SJSA1 (cell line): ENCODE data around the gene TSHZ3. TPM values are rescaled to one million over a fixed set of nuclear protein-coding genes. Genes with fewer than 3 reads are reported as not detected.

Experiments
- DNase-seq, 2 experiments: peaks; one replicate each; pipeline ENCODE4 v3.0.0-alpha.2; 2015 to 2020; ENCODE audit warnings: low spot score in 2 of 2, low read depth in 1 of 2
- H3K27ac ChIP-seq: fragments of 250-450 bp; sonication (Bioruptor Pico); 2 replicates; pipeline ENCODE4 v1.5.1; 2020; ENCODE audit warnings: mild to moderate bottlenecking, moderate library complexity
- H3K27me3 ChIP-seq: fragments of 250-450 bp; sonication (Bioruptor Pico); replicated peaks from 2 replicates; pipeline ENCODE4 v1.5.1; 2020; ENCODE audit warnings: mild to moderate bottlenecking, moderate library complexity
- H3K36me3 ChIP-seq: fragments of 250-450 bp; sonication (Bioruptor Pico); 2 replicates; pipeline ENCODE4 v1.5.1; 2020; ENCODE audit warnings: mild to moderate bottlenecking
- H3K4me1 ChIP-seq: fragments of 250-450 bp; sonication (Bioruptor Pico); replicated peaks from 2 replicates; pipeline ENCODE4 v1.6.1; 2021; ENCODE audit warnings: mild to moderate bottlenecking
- H3K4me3 ChIP-seq: fragments of 250-450 bp; sonication (Bioruptor Pico); 2 replicates; pipeline ENCODE4 v1.5.1; 2020; ENCODE audit warnings: mild to moderate bottlenecking
- H3K9me3 ChIP-seq: fragments of 250-450 bp; sonication (Bioruptor Pico); replicated peaks from 2 replicates; pipeline ENCODE4 v1.5.1; 2020; ENCODE audit warnings: mild to moderate bottlenecking
- total RNA-seq: library from RNA; depleted of rRNA; stranded (reverse); fragments of >200 nt; shearing (Covaris generic); gene quantifications from 2 replicates; pipeline ENCODE4 v1.2.3, GENCODE V29; 2014

The TSHZ3 gene
- total RNA-seq, 1 experiment from 2014 or later = 8.3 TPM

DNA sequence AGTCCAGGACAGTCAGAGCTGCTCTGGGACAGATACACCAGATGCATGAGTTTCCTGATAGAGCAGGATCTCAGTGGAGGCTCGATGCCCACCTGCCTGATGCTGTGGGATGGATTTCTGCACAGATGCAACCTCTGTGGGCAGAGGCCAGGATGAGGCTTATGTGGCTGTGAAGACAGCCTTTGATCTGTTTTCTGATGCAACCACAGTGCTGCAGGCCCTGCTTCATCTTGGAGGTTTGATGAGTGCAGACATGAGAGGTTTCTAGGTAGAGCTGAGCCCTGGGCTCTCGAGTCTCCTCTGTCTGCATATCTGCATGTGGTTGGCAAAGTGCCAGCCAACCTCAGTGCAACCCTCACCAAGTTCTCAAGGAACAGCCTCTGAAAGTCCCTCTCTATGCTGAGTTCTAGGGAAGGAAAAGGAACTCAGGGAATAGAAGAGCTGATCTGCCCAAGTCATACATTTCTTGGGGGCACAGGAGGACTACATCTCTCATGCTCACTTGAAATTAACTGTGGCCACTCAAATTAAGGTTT is 23.1 kb upstream of the TSHZ3 start:
- no peaks in the 10 kb centered on the region for H3K4me1 ChIP-seq
- no peak for DNase-seq

DNA sequence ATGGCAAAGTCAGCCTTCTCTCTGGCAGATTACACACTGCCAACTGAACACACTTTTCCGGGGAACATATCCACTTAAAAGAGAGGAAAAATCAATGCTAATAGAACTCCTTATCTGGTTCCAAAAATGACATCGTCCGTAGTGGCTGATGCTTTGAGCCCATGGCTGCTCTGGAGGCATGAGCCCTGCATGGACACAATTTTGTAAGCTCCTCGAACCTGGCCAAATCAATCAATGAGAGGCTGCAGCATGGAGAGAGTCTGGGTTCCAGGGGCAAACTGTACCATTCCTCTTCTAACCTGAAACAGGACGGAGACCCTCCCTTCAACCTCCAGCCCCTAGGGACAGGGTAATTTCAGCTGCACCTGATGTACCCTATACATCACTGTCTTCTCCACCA is 21.0 kb upstream of the TSHZ3 start:
- Histone ChIP-seq H3K4me1 (no peaks in the 10 kb centered on the region), H3K9me3 (no peaks in the 10 kb centered on the region), H3K27ac (no peak overlapping the region), H3K4me3 (no peak overlapping the region), H3K36me3 (no peaks in the 10 kb centered on the region), H3K27me3 (no peaks in the 10 kb centered on the region)
- no peak for DNase-seq

More for the DNA sequence above, 23.1 kb upstream of the TSHZ3 start:
- no peaks in the 10 kb centered on the region for H3K36me3 ChIP-seq
- no peaks in the 10 kb centered on the region for H3K27me3 ChIP-seq
- H3K9me3 ChIP-seq = no peaks in the 10 kb centered on the region
- H3K4me3 ChIP-seq = no peak overlapping the region
- no peak overlapping the region for H3K27ac ChIP-seq

DNA sequence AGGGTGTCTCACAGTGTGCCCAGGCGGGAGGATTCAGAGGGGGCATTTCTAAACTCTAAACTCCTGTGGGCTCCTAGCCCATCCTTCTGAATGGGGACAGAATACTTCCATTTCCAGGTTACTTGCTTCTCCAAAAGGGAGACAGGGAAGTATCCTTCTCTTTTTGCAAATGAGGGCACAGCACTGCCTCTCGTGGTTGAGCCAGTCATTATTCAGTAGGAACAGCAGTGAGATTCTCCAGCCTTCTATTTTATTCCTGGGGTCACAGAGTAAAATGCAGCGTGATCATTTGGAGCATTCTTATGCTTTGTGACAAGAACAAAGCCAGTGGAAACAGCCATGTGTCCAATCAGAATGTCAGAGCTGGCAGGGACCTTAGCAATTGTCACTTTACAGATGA is 15.7 kb upstream of the TSHZ3 start:
- no peak for DNase-seq
- H3K4me1 ChIP-seq = no peaks in the 10 kb centered on the region
- no peaks in the 10 kb centered on the region for H3K27me3 ChIP-seq
- H3K27ac ChIP-seq = no peak overlapping the region
- H3K36me3 ChIP-seq = peaks cover 7% of the 10 kb centered on the region; the same call in 1 of the 2 replicates
- H3K4me3 ChIP-seq = no peak overlapping the region
- no peaks in the 10 kb centered on the region for H3K9me3 ChIP-seq

DNA sequence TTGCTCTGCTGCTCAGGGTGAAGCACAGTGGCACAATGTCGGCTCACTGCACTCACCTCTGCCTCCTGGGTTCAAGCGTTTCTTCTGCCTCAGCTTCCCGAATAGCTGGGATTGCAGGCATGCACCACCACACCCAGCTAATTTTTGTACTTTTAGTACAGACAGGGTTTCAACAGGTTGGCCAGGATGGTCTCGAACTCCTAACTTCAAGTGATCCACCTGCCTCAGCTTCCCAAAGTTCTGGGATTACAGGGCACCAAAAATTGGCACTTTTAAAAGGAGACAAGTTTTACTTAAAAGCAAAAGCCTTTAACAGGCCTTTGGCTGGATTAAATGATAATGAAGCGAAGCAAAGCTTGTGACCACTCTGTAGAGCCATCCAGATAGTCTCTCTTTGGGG is 12.5 kb upstream of the TSHZ3 start:
- H3K4me3 ChIP-seq = no peak overlapping the region
- no peak for DNase-seq
- H3K4me1 ChIP-seq = no peaks in the 10 kb centered on the region
- H3K27ac ChIP-seq = no peak overlapping the region
- no peaks in the 10 kb centered on the region for H3K27me3 ChIP-seq
- peaks cover 7% of the 10 kb centered on the region; the same call in 1 of the 2 replicates for H3K36me3 ChIP-seq
- no peaks in the 10 kb centered on the region for H3K9me3 ChIP-seq

DNA sequence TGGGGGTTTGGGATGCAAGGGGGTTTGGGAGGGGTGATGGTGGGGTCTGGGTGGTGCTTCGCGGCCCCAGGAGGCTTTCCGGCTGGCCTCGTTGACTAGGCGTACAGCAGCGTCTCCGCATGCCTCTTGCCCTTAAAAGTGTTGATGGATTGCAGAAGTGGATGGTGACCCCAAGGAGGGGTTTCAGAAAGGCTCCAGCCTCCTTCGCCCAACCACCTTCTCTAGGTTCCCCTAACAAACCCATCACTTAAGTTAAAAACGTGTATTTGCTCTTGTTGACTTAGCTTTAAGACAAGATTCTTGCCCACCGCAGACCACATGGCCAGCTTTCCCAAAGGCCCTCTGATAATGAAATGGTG is 8.1 kb upstream of the TSHZ3 start:
- H3K4me1 ChIP-seq = no peaks in the 10 kb centered on the region
- H3K4me3 ChIP-seq = no peak overlapping the region
- no peaks in the 10 kb centered on the region for H3K9me3 ChIP-seq
- peaks cover under 1% of the 10 kb centered on the region; the same call in 1 of the 2 replicates for H3K36me3 ChIP-seq
- no peak overlapping the region for H3K27ac ChIP-seq
- no peak for DNase-seq
- no peaks in the 10 kb centered on the region for H3K27me3 ChIP-seq

DNA sequence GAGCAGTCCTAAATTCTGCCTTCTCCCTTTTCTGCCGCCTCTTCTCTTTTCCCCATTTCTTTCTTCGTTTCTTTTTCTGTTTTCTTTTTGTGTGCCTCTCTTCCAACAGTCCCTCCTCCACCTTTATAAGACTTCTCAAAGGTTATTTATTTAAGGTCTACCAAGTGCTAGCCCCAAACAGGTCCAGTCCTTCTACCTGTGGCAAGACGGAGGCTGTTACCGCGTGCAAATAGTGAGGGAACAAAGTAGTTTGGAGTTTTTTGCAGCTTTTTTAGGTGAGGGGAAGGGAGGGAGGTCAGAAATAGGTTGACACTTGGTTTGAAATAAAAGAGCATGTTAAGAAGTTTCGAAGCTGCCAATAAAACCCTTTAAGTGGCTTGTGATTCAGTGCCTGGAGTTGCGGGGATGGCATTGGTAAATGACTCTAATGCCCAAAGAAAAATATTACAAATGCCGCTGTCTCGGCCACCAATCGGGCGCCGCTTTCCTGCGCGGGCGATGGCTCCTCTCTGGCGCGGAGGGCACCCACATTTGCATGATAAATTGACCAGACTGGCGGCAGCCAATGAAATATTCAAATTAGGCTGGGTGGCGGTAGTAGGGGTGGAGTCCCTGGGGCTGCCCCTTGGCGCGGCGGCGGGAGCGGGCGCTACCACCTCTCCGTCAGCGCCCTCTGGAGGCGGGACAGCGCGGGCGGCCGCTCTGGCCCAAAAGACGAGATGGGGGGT is 7.5 kb upstream of the TSHZ3 start:
- H3K4me1 ChIP-seq = peaks cover 3% of the 10 kb centered on the region
- H3K9me3 ChIP-seq = no peaks in the 10 kb centered on the region
- no peaks in the 10 kb centered on the region for H3K27me3 ChIP-seq
- peaks cover 6% of the 10 kb centered on the region for H3K36me3 ChIP-seq
- no peak overlapping the region for H3K4me3 ChIP-seq
- H3K27ac ChIP-seq = no peak overlapping the region
- DNase-seq = no peak

DNA sequence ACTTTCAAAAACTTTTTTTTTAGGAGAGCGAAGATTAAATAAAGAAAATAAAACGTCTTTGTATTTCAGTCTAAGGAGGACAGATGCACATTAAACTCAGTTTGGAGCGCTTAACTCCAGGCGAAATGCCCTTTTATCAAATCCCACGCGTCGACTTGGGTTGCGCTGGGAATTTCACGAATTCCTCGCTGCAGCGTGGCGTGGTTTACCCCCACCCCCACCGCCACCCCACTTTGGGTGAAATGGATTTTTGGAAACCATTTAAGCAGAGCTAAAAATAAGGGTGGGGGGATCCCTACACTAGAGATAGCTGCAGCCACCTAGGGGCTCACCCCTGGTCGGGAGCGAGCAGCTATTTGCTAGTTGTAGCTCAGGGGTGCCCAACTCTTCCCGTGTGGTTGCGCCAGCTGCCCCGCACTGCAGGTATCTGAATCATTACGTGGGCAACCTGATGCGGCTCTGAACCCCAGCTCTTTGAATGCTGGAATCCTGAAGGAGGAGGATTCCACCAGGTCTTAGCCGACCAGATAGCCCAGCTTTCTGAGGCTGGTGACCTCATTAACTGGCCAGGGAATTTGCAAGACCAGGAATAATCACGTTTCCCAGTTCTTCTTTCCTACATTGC is 6.5 kb upstream of the TSHZ3 start:
- Histone ChIP-seq H3K27me3 (no peaks in the 10 kb centered on the region), H3K4me3 (no peak overlapping the region), H3K4me1 (peaks cover 9% of the 10 kb centered on the region), H3K36me3 (peaks cover 11% of the 10 kb centered on the region), H3K27ac (no peak overlapping the region), H3K9me3 (no peaks in the 10 kb centered on the region)
- DNase-seq = no peak

DNA sequence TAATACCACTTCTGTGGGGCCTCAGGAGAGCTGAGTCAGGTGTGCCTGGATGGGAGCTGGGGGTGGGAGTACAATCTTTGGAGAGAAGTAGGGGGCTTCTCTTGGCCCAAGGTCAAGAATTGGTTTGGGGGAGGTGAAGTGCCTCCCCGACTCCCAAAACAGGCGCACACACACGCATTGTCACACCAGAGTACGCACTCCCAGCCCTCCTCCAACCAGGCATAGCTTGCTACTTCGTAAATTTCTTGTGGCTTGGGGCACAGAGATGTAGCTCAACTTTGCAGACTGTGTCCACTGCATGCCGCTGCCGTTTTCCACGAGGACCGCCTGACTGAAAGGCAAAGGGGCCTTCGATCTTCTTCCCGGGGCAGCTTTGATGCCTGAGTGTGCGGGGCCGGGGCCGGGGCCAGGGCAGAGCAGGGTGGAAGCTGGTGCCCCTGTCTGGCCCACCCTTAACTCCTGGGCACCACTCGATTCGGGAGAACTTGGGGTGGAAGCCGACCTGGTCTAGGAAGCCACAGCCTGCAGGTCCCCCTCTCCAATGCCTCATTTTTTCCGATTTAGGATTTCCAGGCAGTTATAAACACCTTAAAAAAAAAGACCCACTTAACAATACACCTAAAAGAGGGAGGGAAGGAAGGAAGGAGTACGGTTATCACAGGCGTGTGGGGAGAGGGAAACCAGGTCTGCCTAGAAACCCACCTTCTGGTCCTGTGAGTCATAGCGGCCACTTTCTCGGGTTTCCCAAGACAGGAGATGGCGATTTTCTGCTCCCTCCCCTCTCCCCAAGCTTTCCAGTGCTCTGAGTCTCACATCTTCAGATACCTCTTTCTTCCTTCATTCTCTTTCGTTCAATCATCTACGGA is 5.8 kb upstream of the TSHZ3 start:
- Histone ChIP-seq H3K36me3 (peaks cover 15% of the 10 kb centered on the region), H3K9me3 (no peaks in the 10 kb centered on the region), H3K4me1 (peaks cover 9% of the 10 kb centered on the region), H3K27ac (no peak overlapping the region), H3K4me3 (no peak overlapping the region), H3K27me3 (no peaks in the 10 kb centered on the region)
- no peak for DNase-seq

DNA sequence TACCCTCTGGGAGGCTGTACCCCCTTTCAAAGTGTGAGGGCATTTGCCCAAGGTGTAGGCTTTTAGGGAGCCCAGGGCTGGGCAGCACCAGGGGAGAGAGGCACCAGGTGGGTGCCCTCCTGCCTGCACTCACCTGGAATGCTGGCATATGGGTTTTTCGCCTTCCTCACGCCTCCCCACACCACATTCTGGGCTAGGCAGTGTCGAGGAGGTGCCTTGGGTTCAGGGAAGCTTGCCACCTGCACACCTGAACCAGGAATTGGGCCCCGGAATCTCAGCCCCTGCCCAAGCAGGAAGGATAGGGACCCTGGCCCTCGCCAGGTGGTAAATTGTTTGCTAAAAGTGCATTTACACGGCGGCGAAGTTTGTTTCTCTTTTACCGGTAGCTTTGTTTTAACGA is 5.1 kb upstream of the TSHZ3 start:
- Histone ChIP-seq H3K4me3 (no peak overlapping the region), H3K36me3 (peaks cover 15% of the 10 kb centered on the region), H3K9me3 (no peaks in the 10 kb centered on the region), H3K27ac (no peak overlapping the region), H3K27me3 (no peaks in the 10 kb centered on the region), H3K4me1 (peaks cover 9% of the 10 kb centered on the region)
- DNase-seq = no peak

DNA sequence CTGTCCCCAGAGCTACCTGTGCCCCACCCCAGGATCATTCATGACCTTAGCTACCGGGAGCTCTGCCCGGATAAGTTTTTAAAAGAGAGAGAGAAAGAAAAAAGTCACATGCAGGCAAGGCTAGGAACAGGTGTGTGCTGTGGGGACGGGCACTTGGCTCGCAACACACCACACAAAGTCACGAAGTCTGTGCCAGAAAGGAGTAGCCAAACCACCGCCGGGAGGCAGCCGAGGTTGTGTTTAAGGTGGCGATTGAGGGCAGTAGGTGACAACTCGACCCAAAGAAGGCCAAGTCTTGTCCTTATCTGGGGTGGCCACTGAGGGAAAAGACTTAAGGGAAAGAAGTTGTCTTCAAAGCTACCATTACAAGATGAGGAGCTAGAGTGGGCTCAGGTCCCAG is 4.6 kb upstream of the TSHZ3 start:
- no peaks in the 10 kb centered on the region for H3K27me3 ChIP-seq
- H3K4me1 ChIP-seq = peaks cover 9% of the 10 kb centered on the region
- H3K4me3 ChIP-seq = no peak overlapping the region
- DNase-seq = no peak
- peaks cover 17% of the 10 kb centered on the region for H3K36me3 ChIP-seq
- H3K27ac ChIP-seq = no peak overlapping the region
- no peaks in the 10 kb centered on the region for H3K9me3 ChIP-seq

DNA sequence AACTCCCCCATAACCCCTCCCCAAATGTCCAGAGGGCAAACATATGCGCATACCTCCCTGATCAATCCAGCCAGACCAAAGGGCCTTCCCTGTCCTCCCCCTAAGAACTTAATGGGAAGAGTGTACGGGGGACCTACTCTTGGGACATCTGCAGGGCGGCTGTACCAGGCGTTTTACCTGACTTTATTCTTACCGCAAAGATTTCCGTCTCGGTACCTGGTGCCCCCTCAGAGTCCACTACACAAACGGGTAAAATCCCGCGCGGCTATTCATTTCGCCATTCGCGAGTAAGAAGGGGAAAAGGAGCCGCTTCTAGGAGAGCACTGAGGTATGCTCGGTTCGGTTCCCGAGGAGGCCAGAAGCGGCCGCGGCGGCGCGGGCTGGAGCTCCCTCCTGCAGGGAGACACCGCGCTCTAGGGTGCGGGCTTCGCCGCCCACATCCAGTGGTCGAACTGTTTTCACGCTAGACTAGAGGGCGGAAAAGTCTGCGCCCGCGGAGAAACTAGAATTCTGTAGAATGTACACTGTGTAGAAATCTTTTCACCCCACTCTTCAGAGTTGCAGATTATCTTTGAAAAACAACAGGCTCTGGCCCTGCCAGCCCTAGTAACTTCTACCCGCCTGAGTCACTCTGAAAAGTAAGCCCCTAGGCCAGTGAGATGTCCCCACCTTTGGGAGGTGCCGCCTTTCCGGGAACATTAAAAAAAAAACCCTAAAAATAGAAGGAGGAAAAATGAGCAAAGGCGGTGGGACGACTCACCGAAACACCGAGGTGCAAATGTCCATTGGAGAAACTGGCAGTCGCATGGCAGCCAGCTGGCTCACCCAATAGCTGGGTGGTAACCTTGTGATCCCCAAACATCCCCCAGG is 3.8 kb upstream of the TSHZ3 start:
- Histone ChIP-seq H3K36me3 (peaks cover 19% of the 10 kb centered on the region), H3K27me3 (no peaks in the 10 kb centered on the region), H3K9me3 (no peaks in the 10 kb centered on the region), H3K4me1 (peaks cover 11% of the 10 kb centered on the region), H3K4me3 (no peak overlapping the region), H3K27ac (no peak overlapping the region)
- no peak for DNase-seq

DNA sequence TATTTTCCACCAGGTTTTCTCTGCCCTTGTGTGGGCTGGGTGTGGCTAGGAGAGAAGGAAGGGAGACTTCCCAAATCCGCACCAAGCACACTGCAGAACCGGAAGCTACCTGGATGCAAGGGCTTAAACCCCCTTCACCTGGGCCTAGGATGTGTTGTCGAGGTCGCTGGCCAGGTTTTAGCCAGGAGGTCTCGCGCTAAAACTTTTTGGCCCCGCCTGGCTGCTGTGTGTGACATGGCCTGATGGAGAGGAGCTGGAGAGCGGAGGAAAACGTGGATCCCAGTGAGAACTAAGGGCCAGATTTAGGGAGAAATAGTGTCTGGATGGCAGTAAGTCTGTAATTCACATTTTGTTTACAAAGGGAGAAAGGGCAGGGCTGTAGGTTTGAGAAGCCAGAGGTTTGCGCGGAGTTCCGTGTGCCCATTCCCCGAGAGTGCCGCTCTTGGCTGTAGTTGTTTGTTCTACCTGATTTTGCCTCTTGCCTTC is 3.1 kb upstream of the TSHZ3 start:
- Histone ChIP-seq H3K36me3 (peaks cover 19% of the 10 kb centered on the region), H3K9me3 (no peaks in the 10 kb centered on the region), H3K4me1 (peaks cover 17% of the 10 kb centered on the region), H3K27me3 (no peaks in the 10 kb centered on the region), H3K27ac (no peak overlapping the region), H3K4me3 (peak overlapping the region; percentile 99; the same call in 1 of the 2 replicates)
- DNase-seq = no peak

DNA sequence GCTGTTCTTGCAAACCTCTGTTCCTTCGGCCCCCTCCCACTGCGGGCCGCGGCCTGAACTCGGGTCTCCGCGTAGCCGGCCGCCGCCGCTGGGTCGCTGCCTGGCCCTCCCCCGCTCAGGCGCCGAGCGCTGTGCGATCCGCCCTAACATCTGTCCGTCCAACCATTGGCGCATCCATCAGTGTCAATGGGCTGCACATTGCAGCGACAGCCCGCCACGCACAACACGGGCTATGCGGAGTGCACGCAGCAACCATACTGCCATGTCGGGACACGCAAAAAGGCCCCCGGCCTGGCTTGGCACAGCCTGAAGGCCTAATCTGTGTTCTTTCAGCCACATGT is 2.6 kb upstream of the TSHZ3 start:
- Histone ChIP-seq H3K36me3 (peaks cover 19% of the 10 kb centered on the region), H3K27ac (no peak overlapping the region), H3K4me1 (peaks cover 19% of the 10 kb centered on the region), H3K27me3 (no peaks in the 10 kb centered on the region), H3K4me3 (peak overlapping the region; percentile 99), H3K9me3 (no peaks in the 10 kb centered on the region)
- no peak for DNase-seq
